ENCODE results near the gene GLCCI1.
A peak's percentile ranks its signal among the peaks of the same experiment; 100 is the strongest.

The GLCCI1 gene

DNA sequence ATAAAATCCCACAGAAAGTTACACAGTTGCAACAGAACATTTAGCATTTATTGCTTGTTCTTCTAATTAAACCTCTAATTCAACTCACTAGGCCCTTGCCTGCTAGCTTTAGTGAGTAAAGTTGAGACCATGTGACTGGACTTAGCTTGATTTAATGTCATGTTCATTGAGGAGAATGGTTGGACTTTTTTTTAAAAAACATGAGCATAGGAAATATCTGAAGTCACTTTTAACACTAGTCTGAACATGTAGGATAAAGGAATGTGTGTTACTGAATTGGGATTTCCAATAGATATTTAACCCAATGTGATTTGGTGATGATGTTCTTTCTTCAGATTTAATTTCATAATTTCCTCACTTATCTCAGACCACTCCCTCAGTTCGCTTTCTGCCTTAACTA is 24.6 kb upstream of the GLCCI1 start:
- no peak overlapping the region for H3K4me3 ChIP-seq (replicated peaks in 1 of 2; ENCODE audit: low read depth in 2 of 2, low read length in 2 of 2)
- TF ChIP-seq, protein P1, sequence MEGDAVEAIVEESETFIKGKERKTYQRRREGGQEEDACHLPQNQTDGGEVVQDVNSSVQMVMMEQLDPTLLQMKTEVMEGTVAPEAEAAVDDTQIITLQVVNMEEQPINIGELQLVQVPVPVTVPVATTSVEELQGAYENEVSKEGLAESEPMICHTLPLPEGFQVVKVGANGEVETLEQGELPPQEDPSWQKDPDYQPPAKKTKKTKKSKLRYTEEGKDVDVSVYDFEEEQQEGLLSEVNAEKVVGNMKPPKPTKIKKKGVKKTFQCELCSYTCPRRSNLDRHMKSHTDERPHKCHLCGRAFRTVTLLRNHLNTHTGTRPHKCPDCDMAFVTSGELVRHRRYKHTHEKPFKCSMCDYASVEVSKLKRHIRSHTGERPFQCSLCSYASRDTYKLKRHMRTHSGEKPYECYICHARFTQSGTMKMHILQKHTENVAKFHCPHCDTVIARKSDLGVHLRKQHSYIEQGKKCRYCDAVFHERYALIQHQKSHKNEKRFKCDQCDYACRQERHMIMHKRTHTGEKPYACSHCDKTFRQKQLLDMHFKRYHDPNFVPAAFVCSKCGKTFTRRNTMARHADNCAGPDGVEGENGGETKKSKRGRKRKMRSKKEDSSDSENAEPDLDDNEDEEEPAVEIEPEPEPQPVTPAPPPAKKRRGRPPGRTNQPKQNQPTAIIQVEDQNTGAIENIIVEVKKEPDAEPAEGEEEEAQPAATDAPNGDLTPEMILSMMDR (IDR thresholded peaks at IDR 0.05; ENCODE audit: low read depth, low read length): no peak
- no peak for DNase-seq (ENCODE audit: low read depth in 2 of 2)

- H3K4me3 ChIP-seq (replicated peaks in 1 of 2; ENCODE audit: low read depth in 2 of 2, low read length in 2 of 2): no peak overlapping the region
- no peak for DNase-seq (ENCODE audit: low read depth in 2 of 2)
- TF ChIP-seq, protein P1 (IDR thresholded peaks at IDR 0.05; ENCODE audit: low read depth, low read length): no peak
Observed at GRCh38 chr7:7944619-7945282, 23.8 kb upstream of the GLCCI1 start.

- no peak overlapping the region for H3K4me3 ChIP-seq (replicated peaks in 1 of 2; ENCODE audit: low read depth in 2 of 2, low read length in 2 of 2)
- TF ChIP-seq, protein P1 (IDR thresholded peaks at IDR 0.05; ENCODE audit: low read depth, low read length): no peak
- no peak for DNase-seq (ENCODE audit: low read depth in 2 of 2)
Observed at GRCh38 chr7:7946486-7946885, 22.1 kb upstream of the GLCCI1 start.

- TF ChIP-seq, protein P1 (IDR thresholded peaks at IDR 0.05; ENCODE audit: low read depth, low read length): no peak
- no peak for DNase-seq (ENCODE audit: low read depth in 2 of 2)
- H3K4me3 ChIP-seq (replicated peaks in 1 of 2; ENCODE audit: low read depth in 2 of 2, low read length in 2 of 2): no peak overlapping the region
Observed at GRCh38 chr7:7948232-7948631, 20.4 kb upstream of the GLCCI1 start.

DNA sequence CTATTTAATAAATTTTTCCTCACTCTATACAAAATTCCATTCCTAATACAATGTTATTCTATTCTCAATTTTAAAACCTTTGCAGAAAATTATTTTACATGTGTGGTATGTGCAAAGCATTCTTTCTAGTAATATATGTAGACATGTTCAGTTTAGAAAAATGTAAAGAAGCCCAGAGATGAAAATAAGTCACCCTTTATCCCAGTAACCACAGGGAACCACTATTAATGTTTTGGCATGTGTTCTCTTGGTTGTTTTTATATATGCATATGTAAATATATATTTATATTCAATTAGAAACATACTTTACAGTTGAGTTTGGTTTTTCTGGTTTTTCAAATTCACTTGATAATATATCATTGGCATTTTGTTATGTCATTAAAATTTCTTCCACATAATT is 14.8 kb upstream of the GLCCI1 start:
- no peak for DNase-seq (ENCODE audit: low read depth in 2 of 2)
- TF ChIP-seq, protein P1 (IDR thresholded peaks at IDR 0.05; ENCODE audit: low read depth, low read length): no peak

GRCh38 chr7:7956531-7957128 is 12.0 kb upstream of the GLCCI1 start:
- TF ChIP-seq, protein P1 (IDR thresholded peaks at IDR 0.05; ENCODE audit: low read depth, low read length): no peak
- DNase-seq (ENCODE audit: low read depth in 2 of 2): peak in 1 of 2 donors; percentile 72
- H3K4me3 ChIP-seq (replicated peaks in 1 of 2; ENCODE audit: low read depth in 2 of 2, low read length in 2 of 2): no peak overlapping the region

More for the DNA sequence above, 14.8 kb upstream of the GLCCI1 start:
- H3K4me3 ChIP-seq (replicated peaks in 1 of 2; ENCODE audit: low read depth in 2 of 2, low read length in 2 of 2): no peak overlapping the region

All from cardiac fibroblast (primary cell).